ENCODE measurements around the gene MRPL58. TPM values are rescaled to one million over a fixed set of nuclear protein-coding genes. Genes with fewer than 3 reads are reported as not detected.

The MRPL58 gene
- total RNA-seq, 1 donor from 2014 or later = 33.6 TPM

- no peaks in the 10 kb centered on the region for H3K27me3 ChIP-seq
- intact Hi-C loops (cut with DNase I) = no loop called here
- no peak for TF ChIP-seq POLR2AphosphoS5 (IDR thresholded peaks at IDR 0.05; ENCODE audit: insufficient read depth in 1 of 2, low read depth in 1 of 2)
- TF ChIP-seq CTCF (IDR thresholded peaks at IDR 0.05) = no peak
- TF ChIP-seq POLR2A (IDR thresholded peaks at IDR 0.05) = no peak
- H3K9me3 ChIP-seq = no peaks in the 10 kb centered on the region
- no peak for DNase-seq (ENCODE audit: extremely low spot score in 2 of 2)
- no peak overlapping the region for H3K4me3 ChIP-seq
- peaks cover 4% of the 10 kb centered on the region for H3K4me1 ChIP-seq
- peaks cover 0 to 46% of the 10 kb centered on the region in 2 donors for H3K36me3 ChIP-seq
- no peak overlapping the region for H3K27ac ChIP-seq
These were observed 52.0 kb downstream of the MRPL58 start for GRCh38 chr17:75064460-75064859.

DNA sequence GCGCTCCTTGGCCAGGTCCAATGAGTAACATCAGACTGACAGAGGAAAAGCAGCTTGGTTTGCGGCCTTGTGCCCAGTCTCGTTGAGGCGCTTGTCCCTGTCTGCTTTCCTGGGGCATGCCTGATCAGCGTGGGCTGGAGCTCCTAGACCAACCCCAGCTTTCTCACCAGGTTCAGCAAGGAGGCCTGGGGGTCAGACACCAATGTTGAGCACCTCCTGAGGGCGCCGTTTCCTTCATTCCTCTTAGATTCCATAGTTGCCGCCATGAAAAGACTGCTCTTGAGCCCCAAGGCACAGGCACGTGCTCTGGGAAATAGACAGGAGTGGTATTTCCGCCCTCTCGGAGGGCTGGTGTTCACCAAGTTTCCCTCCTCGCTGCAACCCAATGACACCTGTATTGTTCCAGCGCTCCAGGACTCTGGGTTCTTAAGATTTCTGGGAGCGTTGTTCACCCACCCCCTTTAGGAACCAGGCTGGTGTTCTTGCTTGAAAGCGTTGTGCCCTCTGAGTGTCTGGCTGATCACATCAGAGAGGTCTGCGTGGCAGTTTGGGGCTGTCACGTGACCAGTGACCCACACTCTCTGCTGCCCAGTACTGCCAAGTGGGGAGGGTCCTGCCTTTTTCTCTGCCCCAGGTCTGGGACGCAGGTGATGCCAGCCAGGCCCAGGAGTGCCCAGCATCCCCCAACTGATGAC, 52.5 kb downstream of the MRPL58 start:
- Histone ChIP-seq H3K36me3 (peaks cover 0 to 41% of the 10 kb centered on the region in 2 donors), H3K27ac (no peak overlapping the region), H3K4me1 (no peaks in the 10 kb centered on the region), H3K9me3 (no peaks in the 10 kb centered on the region), H3K27me3 (no peaks in the 10 kb centered on the region), H3K4me3 (no peak overlapping the region)
- intact Hi-C loops (cut with DNase I) = no loop called here
- DNase-seq (ENCODE audit: extremely low spot score in 2 of 2) = no peak
- TF ChIP-seq POLR2AphosphoS5 (IDR thresholded peaks at IDR 0.05; ENCODE audit: insufficient read depth in 1 of 2, low read depth in 1 of 2) = no peak
- no peak for TF ChIP-seq POLR2A (IDR thresholded peaks at IDR 0.05)
- TF ChIP-seq CTCF (IDR thresholded peaks at IDR 0.05) = no peak

DNA sequence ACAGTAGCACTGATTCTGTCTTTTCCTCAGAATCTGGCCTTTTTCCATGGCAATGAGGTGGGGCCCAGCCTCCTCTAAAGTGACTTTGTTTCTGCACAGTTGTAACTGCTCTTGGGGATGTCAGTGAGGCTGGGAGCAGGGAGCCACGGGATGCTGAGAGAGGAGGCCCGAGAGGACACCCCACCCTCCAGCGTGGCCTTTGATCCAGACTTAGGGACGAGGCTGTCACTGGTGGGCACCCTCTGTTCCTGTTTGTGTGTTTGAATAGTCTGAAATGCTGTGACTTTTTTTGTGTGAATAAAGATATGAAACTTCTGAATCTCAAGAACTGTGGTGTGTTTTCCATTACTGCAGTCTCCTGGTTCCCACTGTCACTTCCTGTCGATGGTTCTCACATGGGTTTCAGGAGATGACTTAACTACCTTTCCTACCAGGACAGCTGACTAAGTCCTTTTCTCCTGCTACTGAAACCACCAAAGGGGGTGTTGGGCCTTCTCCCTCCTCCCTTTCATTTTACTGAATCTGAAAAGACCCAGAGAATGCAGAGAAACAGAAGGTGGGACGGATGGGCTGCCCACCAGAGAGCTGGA, 53.2 kb downstream of the MRPL58 start:
- no peak overlapping the region for H3K27ac ChIP-seq
- H3K27me3 ChIP-seq = no peaks in the 10 kb centered on the region
- peaks cover 0 to 40% of the 10 kb centered on the region in 2 donors for H3K36me3 ChIP-seq
- no peak for TF ChIP-seq POLR2AphosphoS5 (IDR thresholded peaks at IDR 0.05; ENCODE audit: insufficient read depth in 1 of 2, low read depth in 1 of 2)
- H3K4me3 ChIP-seq = no peak overlapping the region
- H3K9me3 ChIP-seq = no peaks in the 10 kb centered on the region
- DNase-seq (ENCODE audit: extremely low spot score in 2 of 2) = no peak
- intact Hi-C loops (cut with DNase I) = no loop called here
- H3K4me1 ChIP-seq = no peaks in the 10 kb centered on the region

- H3K4me3 ChIP-seq = no peak overlapping the region
- intact Hi-C loops (cut with DNase I) = no loop called here
- no peak overlapping the region for H3K27ac ChIP-seq
- DNase-seq (ENCODE audit: extremely low spot score in 2 of 2) = no peak
- H3K36me3 ChIP-seq = peaks cover 0 to 23% of the 10 kb centered on the region in 2 donors
- H3K4me1 ChIP-seq = no peaks in the 10 kb centered on the region
- H3K9me3 ChIP-seq = no peaks in the 10 kb centered on the region
- no peaks in the 10 kb centered on the region for H3K27me3 ChIP-seq
- TF ChIP-seq CTCF (IDR thresholded peaks at IDR 0.05) (no peak), POLR2AphosphoS5 (IDR thresholded peaks at IDR 0.05; ENCODE audit: insufficient read depth in 1 of 2, low read depth in 1 of 2) (no peak), POLR2A (IDR thresholded peaks at IDR 0.05) (no peak)
These were observed 55.4 kb downstream of the MRPL58 start for GRCh38 chr17:75067856-75068255.

DNA sequence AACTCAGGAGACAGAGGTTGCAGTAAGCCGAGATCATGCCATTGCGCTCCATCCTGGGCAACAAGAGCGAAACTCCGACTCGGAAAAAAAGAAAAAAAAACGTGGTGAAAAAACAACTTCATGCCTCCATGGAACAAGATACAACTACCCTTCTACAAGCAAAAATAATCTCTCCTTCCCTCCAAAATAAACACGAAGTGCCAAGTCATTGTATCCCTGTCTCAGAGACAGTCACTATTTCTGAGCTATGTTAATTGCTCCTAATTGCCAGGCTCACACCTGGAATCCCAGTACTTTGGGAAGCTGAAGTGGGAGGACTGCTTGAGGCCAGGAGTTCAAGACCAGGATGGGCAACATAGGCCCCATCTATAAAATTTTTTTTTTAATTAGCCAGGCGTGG, 56.3 kb downstream of the MRPL58 start:
- H3K4me3 ChIP-seq = no peak overlapping the region
- no peak for DNase-seq (ENCODE audit: extremely low spot score in 2 of 2)
- intact Hi-C loops (cut with DNase I) = no loop called here
- H3K27ac ChIP-seq = no peak overlapping the region
- no peaks in the 10 kb centered on the region for H3K27me3 ChIP-seq
- no peak for TF ChIP-seq POLR2AphosphoS5 (IDR thresholded peaks at IDR 0.05; ENCODE audit: insufficient read depth in 1 of 2, low read depth in 1 of 2)
- no peaks in the 10 kb centered on the region for H3K9me3 ChIP-seq
- H3K4me1 ChIP-seq = peaks cover under 1% of the 10 kb centered on the region
- H3K36me3 ChIP-seq = peaks cover 0 to 14% of the 10 kb centered on the region in 2 donors

GRCh38 chr17:75069783-75070182, 57.3 kb downstream of the MRPL58 start:
- intact Hi-C loops (cut with DNase I) = loop anchor here (10.0 kb wide), 1 partner anchor 55 kb away; no protein-coding TSS in a partner anchor

More at GRCh38 chr17:75069783-75070182, 57.3 kb downstream of the MRPL58 start:
- Histone ChIP-seq H3K27me3 (no peaks in the 10 kb centered on the region), H3K27ac (no peak overlapping the region), H3K4me1 (peaks cover 7% of the 10 kb centered on the region), H3K9me3 (no peaks in the 10 kb centered on the region), H3K4me3 (no peak overlapping the region), H3K36me3 (peaks cover 0 to 4% of the 10 kb centered on the region in 2 donors)
- TF ChIP-seq POLR2AphosphoS5 (IDR thresholded peaks at IDR 0.05; ENCODE audit: insufficient read depth in 1 of 2, low read depth in 1 of 2) (no peak), POLR2A (IDR thresholded peaks at IDR 0.05) (no peak), CTCF (IDR thresholded peaks at IDR 0.05) (no peak)
- no peak for DNase-seq (ENCODE audit: extremely low spot score in 2 of 2)
